Vagina (tissue), 2 donors: ENCODE data around the gene CBR1.

Source experiments
- CTCF ChIP-seq, 3 experiments: fragments of 450-650 bp in 2 of 3; fragments of 200-600 bp in 1 of 3; sonication (generic) in 1 of 3; IDR thresholded peaks; one replicate each; pipeline ENCODE4 v1.5.1; 2017 to 2019; ENCODE audit warnings: antibody characterized with exemption in 3 of 3, mild to moderate bottlenecking in 2 of 3, moderate library complexity in 2 of 3
- POLR2A ChIP-seq, 2 donors: fragments of 450-650 bp; IDR thresholded peaks; one replicate each; pipeline ENCODE4 v1.6.1; 2017; ENCODE audit warnings: antibody characterized with exemption in 2 of 2, mild to moderate bottlenecking in 2 of 2, moderate library complexity in 2 of 2
- POLR2AphosphoS5 ChIP-seq, 2 donors: sonication (generic); formaldehyde crosslinking; IDR thresholded peaks; one replicate each; pipeline ENCODE4 v1.9.0; 2017; ENCODE audit warnings: antibody characterized with exemption in 2 of 2, mild to moderate bottlenecking in 2 of 2, low read depth in 1 of 2; ENCODE audit not compliant: insufficient read depth in 1 of 2

- TF ChIP-seq CTCF (IDR thresholded peaks at IDR 0.05) (no peak), POLR2A (IDR thresholded peaks at IDR 0.05) (no peak), POLR2AphosphoS5 (IDR thresholded peaks at IDR 0.05; ENCODE audit: insufficient read depth in 1 of 2, low read depth in 1 of 2) (no peak)
Measured at GRCh38 chr21:36029309-36029708, 40.5 kb upstream of the CBR1 start.
